OCI-LY3 (cell line): ENCODE data around the gene SRRM5.

Experiments used
- CTCF ChIP-seq: fragments of 200-600, 300-600 bp; sonication (generic); IDR thresholded peaks from 2 replicates; pipeline ENCODE4 v1.5.1; 2014; ENCODE audit warnings: antibody characterized with exemption, low read length, low read depth
- EZH2phosphoT487 ChIP-seq: fragments of 200-600 bp; shearing (Covaris generic); IDR thresholded peaks from 2 replicates; pipeline ENCODE4 v1.6.1; 2018; ENCODE audit warnings: antibody characterized with exemption, mixed run types, low read depth

GRCh38 chr19:43564800-43565199 is 47.1 kb upstream of the SRRM5 start:
- TF ChIP-seq CTCF (no peak), EZH2phosphoT487 (no peak)
